Measurements from ENCODE around the gene BABAM2.
"Not testable (repeated sequence)": the region's sequence is repeated elsewhere in the genome, so short reads cannot be mapped to it uniquely, and the experiment has no call there.

The BABAM2 gene

GRCh38 chr2:27953077-27953476, 62.5 kb downstream of the BABAM2 start:
- DNase-seq, result no peak

- no peak for DNase-seq
Measured at GRCh38 chr2:27954221-27954673, 63.7 kb downstream of the BABAM2 start.

- DNase-seq, result no peak
Measured at GRCh38 chr2:27954771-27955383, 64.3 kb downstream of the BABAM2 start.

GRCh38 chr2:27955384-27956161, 65.0 kb downstream of the BABAM2 start:
- DNase-seq, result no peak

- DNase-seq, result no peak
Measured at GRCh38 chr2:27956888-27957287, 66.4 kb downstream of the BABAM2 start.

- DNase-seq, result no peak
Measured at GRCh38 chr2:27958711-27959378, 68.3 kb downstream of the BABAM2 start.

- DNase-seq, result no peak
Measured at GRCh38 chr2:27959496-27959895, 69.0 kb downstream of the BABAM2 start.

- no peak for DNase-seq
Measured at GRCh38 chr2:27960237-27960912, 69.8 kb downstream of the BABAM2 start.

- no peak for DNase-seq
Measured at GRCh38 chr2:27962006-27962405, 71.5 kb downstream of the BABAM2 start.

GRCh38 chr2:27963472-27963871, 72.9 kb downstream of the BABAM2 start:
- no peak for DNase-seq

GRCh38 chr2:27964067-27964466, 73.5 kb downstream of the BABAM2 start:
- no peak for DNase-seq

- no peak for DNase-seq
Measured at GRCh38 chr2:27965841-27966240, 75.3 kb downstream of the BABAM2 start.

GRCh38 chr2:27966466-27966865, 75.9 kb downstream of the BABAM2 start:
- DNase-seq, result no peak

- no peak for DNase-seq
Measured at GRCh38 chr2:27967076-27967475, 76.5 kb downstream of the BABAM2 start.

GRCh38 chr2:27968045-27968444, 77.5 kb downstream of the BABAM2 start:
- DNase-seq, result not testable (repeated sequence)

GRCh38 chr2:27968957-27969356, 78.4 kb downstream of the BABAM2 start:
- DNase-seq, result not testable (repeated sequence)

- no peak for DNase-seq
Measured at GRCh38 chr2:27972311-27972710, 81.8 kb downstream of the BABAM2 start.

GRCh38 chr2:27973592-27973991, 83.1 kb downstream of the BABAM2 start:
- no peak for DNase-seq

- DNase-seq, result no peak
Measured at GRCh38 chr2:27976308-27976707, 85.8 kb downstream of the BABAM2 start.

GRCh38 chr2:27977731-27978312, 87.3 kb downstream of the BABAM2 start:
- DNase-seq, result no peak

GRCh38 chr2:27978761-27979160, 88.2 kb downstream of the BABAM2 start:
- DNase-seq, result not testable (repeated sequence)

GRCh38 chr2:27980242-27980641, 89.7 kb downstream of the BABAM2 start:
- DNase-seq, result no peak

GRCh38 chr2:27984153-27984552, 93.6 kb downstream of the BABAM2 start:
- DNase-seq, result no peak

All from NCI-H187 (cell line).